Measurements from ENCODE around the gene ADGRE3. TPM values are rescaled to one million over a fixed set of nuclear protein-coding genes. Genes with fewer than 3 reads are reported as not detected.
"Not testable (repeated sequence)": the region's sequence is repeated elsewhere in the genome, so short reads cannot be mapped to it uniquely, and the experiment has no call there.

The ADGRE3 gene
- total RNA-seq, 1 donor from 2014 or later, result not detected

- DNase-seq (ENCODE audit: low read depth in 2 of 2), result no peak
Observed at GRCh38 chr19:14669940-14670339, 4.7 kb downstream of the ADGRE3 start.

- no peak for DNase-seq (ENCODE audit: low read depth in 2 of 2)
Observed at GRCh38 chr19:14661372-14661924, 13.2 kb downstream of the ADGRE3 start.

- no peak for DNase-seq (ENCODE audit: low read depth in 2 of 2)
Observed at GRCh38 chr19:14659874-14660489, 14.7 kb downstream of the ADGRE3 start.

DNA sequence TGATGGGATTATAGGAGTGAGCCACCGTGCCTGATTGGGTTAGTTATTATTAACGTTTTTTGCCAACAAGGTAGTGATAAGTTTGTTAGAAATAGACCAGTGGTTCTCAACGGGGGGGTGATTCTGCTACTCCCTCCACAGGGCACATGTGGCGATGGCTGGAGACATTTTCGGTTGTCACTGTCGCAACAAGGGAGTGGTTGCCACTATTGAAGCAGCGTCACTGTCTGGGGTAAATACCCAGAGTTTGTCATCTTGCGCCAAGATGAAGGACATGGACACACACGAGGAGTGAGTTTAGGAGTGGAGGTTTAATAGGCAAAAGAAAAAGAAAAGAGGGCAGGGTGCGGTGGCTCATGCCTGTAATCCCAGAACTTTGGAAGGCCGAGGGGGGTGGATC is 18.9 kb downstream of the ADGRE3 start:
- DNase-seq (ENCODE audit: low read depth in 2 of 2), result no peak

DNA sequence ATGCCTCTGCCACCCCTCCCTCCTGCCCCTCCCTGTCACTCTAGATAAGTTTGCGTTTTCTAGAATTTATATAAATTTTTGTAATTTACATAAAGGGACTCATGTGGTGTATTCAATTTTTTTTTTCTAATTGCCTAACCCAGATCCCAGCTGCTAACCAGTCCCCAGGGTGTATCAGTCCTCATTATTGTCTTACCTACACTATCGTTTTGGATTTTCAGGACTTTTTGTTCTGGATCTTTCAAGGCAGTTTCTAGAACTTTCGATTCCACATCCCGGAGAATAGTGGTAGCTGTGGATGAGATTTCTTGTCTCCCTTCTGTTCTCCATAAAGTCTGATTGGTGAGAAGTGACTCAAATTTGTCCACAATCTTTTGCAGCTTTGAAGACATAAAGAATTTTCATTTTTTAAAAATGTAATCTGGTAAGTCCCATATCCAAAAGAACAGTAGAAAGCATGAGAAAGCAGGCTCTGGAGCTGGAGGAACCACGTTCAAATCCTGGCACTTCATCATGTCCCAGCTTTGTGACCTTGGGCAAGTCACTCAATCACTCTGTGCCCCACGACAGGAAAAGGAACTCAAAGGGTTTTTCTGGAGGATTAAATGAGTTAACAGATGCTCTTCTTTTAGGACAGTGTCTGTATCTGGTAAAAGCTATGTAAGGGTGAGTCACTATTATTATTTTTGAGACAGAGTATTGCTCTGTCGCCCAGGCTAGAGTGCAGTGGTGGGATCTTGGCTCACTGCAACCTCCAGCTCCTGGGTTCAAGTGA is 19.7 kb downstream of the ADGRE3 start:
- no peak for DNase-seq (ENCODE audit: low read depth in 2 of 2)

- no peak for DNase-seq (ENCODE audit: low read depth in 2 of 2)
Observed at GRCh38 chr19:14650161-14650560, 24.5 kb downstream of the ADGRE3 start.

- no peak for DNase-seq (ENCODE audit: low read depth in 2 of 2)
Observed at GRCh38 chr19:14649020-14649419, 25.6 kb downstream of the ADGRE3 start.

DNA sequence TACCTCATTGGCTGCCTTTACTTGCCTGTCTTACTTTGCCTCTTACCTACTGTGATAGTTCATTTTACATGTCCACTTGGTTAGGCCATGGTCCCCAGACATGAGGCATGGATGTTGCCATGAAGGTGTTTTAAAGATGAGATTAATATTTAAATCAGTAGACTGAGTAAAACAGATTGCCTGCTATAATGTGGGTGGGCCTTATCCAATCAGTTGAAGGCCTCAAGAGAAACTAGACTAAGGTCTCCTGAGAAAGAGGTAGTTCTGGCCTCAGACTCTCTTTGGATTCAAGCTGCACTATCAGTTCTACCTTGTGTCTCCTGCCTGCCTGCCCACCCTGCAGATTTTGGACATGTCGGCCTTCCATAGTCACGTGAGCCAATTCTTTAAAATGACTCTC is 26.1 kb downstream of the ADGRE3 start:
- no peak for DNase-seq (ENCODE audit: low read depth in 2 of 2)

- no peak for DNase-seq (ENCODE audit: low read depth in 2 of 2)
Observed at GRCh38 chr19:14639536-14640277, 34.9 kb downstream of the ADGRE3 start.

- DNase-seq (ENCODE audit: low read depth in 2 of 2), result peak; percentile 19 to 39
Observed at GRCh38 chr19:14632286-14632685, 42.4 kb downstream of the ADGRE3 start.

DNA sequence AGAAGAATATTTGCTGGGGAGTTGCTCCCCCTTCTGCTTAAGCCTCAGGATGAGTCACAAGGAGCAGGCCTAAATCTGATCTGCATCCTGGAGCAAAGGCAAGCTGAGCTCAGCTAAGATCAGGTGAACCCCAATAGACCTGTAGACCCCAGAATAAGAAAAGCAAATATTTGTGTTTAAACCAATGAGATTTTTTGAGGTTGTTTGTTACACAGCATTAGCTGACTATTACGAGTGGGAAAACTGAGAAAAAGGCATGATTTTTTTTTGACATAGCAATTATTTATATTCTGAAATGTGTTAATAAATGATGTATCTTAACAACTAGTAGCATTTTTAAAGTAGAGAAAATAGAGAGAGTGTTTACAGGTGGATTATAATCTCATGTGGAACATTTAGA is 45.1 kb downstream of the ADGRE3 start:
- no peak for DNase-seq (ENCODE audit: low read depth in 2 of 2)

- not testable (repeated sequence) for DNase-seq (ENCODE audit: low read depth in 2 of 2)
Observed at GRCh38 chr19:14624491-14624890, 50.2 kb downstream of the ADGRE3 start.

DNA sequence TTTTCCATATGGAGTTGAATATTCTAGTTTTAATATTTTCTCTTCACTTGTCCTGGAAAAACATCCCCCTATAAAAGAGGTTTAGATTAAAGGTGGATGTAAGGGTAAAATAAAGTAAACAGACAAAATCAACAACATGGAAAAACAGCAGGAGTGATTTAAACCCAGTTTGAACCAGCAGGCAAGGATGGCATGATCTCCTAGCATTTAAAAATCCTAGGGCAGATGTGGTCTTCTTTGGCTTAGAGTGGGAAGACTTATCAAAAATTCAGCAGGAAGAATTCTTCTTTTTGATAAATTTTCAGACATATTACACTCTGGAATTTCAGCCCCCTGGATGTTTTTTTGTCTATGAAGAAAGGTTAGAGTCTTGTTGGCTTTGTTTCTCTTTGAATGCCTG is 55.2 kb downstream of the ADGRE3 start:
- DNase-seq (ENCODE audit: low read depth in 2 of 2), result no peak

DNA sequence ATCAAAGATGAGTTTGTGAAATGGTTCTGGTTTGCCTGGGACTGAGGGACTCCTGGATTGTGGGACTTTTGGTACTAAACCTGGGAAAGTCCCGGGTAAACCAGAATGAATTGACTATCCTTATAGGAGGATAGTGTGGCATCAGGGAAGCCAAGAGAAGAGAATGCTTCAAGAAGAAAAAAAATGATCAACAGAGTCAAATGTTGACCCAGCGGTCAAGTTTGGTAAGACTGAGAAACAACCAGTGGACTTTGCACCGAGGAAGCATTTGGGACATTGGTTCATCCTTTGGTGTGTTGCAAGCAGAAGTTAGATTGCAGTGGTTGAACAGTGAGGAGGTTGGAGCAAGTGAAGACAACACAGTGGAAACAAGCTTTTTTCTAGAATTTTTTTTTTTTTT is 58.2 kb downstream of the ADGRE3 start:
- no peak for DNase-seq (ENCODE audit: low read depth in 2 of 2)

- no peak for DNase-seq (ENCODE audit: low read depth in 2 of 2)
Observed at GRCh38 chr19:14615623-14616022, 59.0 kb downstream of the ADGRE3 start.

DNA sequence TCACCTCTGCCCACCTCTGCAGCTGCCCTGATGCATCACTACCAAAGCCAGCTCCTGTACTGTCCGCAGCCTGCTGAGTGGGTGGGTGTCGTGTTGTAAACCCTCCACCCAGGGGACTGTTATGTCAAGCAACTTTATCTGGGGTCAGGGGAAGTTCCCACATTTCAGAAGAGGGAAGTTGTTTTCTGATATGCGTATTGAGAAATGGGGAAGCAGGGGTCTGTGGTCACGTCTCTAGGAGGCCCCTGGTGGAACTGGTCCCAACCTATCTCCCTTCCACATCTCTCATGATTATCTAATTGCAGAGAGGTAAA is 60.6 kb downstream of the ADGRE3 start:
- no peak for DNase-seq (ENCODE audit: low read depth in 2 of 2)

DNA sequence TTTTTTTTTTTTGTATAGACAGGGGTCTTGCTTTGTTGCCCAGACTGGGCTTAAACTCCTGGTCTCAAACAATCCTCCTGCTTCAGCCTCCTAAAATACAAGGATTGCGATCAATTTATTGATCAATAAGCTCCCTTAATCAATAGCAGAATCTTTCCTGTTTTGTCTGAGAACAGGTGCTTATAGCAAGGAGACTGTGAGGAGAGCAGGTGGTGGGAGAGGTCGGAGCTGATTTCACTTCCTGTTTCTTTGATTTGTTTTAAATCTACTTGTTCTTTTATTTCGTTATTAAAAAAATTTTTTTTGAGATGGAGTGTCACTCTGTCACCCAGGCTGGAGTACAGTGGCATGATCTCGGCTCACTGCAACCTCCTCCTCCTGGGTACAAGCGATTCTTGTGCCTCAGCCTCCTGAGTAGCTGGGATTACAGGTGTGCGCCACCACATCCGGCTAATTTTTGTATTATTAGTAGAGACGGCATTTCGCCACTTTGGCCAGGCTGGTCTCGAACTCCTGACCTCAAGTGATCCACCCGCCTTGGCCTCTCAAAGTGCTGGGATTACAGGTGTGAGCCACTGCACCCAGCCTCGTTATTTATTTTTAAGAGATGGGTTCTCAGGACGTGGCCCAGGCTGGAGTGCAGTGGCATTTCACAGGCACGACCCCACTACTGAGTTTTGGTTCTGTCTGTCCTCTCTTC is 61.1 kb downstream of the ADGRE3 start:
- not testable (repeated sequence) for DNase-seq (ENCODE audit: low read depth in 2 of 2)

GRCh38 chr19:14612657-14613056 is 62.0 kb downstream of the ADGRE3 start:
- no peak for DNase-seq (ENCODE audit: low read depth in 2 of 2)

GRCh38 chr19:14612242-14612641 is 62.4 kb downstream of the ADGRE3 start:
- not testable (repeated sequence) for DNase-seq (ENCODE audit: low read depth in 2 of 2)

- no peak for DNase-seq (ENCODE audit: low read depth in 2 of 2)
Observed at GRCh38 chr19:14611051-14611450, 63.6 kb downstream of the ADGRE3 start.

DNA sequence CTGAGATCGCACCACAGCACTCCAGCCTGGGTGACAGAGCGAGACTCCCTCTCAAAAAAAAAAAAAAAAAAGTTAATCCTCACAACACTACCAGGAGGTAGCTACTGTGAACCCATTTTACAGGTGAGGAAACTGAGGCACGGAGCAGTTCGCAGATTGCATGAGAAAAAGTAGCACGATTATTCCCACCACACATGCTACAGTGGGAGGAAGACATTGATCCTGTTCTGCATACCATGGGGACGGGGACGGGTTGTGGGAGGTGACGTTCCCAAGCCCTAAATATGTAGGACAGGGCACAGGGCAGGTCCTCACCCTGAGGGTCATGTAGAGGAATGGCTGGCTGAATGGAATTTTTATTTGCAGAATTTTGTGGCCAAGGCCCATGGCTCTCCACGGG is 68.0 kb downstream of the ADGRE3 start:
- DNase-seq (ENCODE audit: low read depth in 2 of 2), result no peak

DNA sequence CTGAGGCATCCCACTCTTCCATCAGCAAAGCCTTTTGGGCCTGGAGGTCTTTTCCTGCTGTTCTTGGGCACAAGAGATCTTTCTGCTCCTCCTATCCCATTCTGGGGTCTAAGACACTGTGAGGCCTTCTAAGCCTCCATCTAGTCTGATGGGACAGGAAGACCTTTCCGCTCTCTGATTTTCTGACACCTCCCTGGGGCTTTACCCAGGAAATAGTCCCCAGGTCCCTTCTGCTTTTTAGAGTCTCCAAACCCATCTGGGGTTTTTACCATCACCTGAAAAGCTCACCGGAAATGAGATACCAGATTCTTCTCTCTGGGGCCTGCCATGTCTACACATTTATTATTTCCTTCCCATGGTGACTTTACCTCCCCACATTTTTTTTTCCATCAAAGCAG is 70.7 kb downstream of the ADGRE3 start:
- DNase-seq (ENCODE audit: low read depth in 2 of 2), result no peak
